H9 (cell line): ENCODE data around the gene MRPS6. TPM values are rescaled to one million over a fixed set of nuclear protein-coding genes. Genes with fewer than 3 reads are reported as not detected.

Experiments used
- DNase-seq: peaks from one replicate; pipeline ENCODE4 v3.0.0-alpha.2; 2017
- H2AFZ ChIP-seq: one replicate; pipeline ENCODE4 v1.6.1; 2013; ENCODE audit warnings: mild to moderate bottlenecking, low read length, control low read depth, moderate library complexity
- H2AK5ac ChIP-seq: 2 replicates; pipeline ENCODE4 v1.6.1; 2013; ENCODE audit warnings: low read length, control low read depth, mixed read lengths; ENCODE audit not compliant: insufficient read length
- H2BK120ac ChIP-seq: one replicate; pipeline ENCODE4 v1.6.1; 2013; ENCODE audit warnings: low read depth, mild to moderate bottlenecking, low read length, control low read depth, inconsistent platforms; ENCODE audit not compliant: poor library complexity, severe bottlenecking
- H2BK12ac ChIP-seq: 2 replicates; pipeline ENCODE4 v1.6.1; 2013; ENCODE audit warnings: low read length, control low read depth, mixed read lengths, low read depth; ENCODE audit not compliant: insufficient read length
- H2BK15ac ChIP-seq: 2 replicates; pipeline ENCODE4 v1.6.1; 2013; ENCODE audit warnings: low read depth, low read length, control low read depth
- H2BK20ac ChIP-seq: one replicate; pipeline ENCODE4 v1.6.1; 2013; ENCODE audit warnings: low read depth, mild to moderate bottlenecking, low read length, control low read depth, inconsistent platforms; ENCODE audit not compliant: poor library complexity, severe bottlenecking
- H2BK5ac ChIP-seq: 2 replicates; pipeline ENCODE4 v1.6.1; 2013; ENCODE audit warnings: low read length, control low read depth, mixed read lengths; ENCODE audit not compliant: insufficient read length
- H3K14ac ChIP-seq: 2 replicates; pipeline ENCODE4 v1.6.1; 2013; ENCODE audit warnings: low read length, control low read depth; ENCODE audit not compliant: insufficient read depth
- H3K18ac ChIP-seq: 2 replicates; pipeline ENCODE4 v1.6.1; 2013; ENCODE audit warnings: low read depth, mild to moderate bottlenecking, mixed read lengths, low read length, control low read depth; ENCODE audit not compliant: insufficient read length
- H3K23ac ChIP-seq: 2 replicates; pipeline ENCODE4 v1.6.1; 2013; ENCODE audit warnings: low read length, control low read depth, mixed read lengths, low read depth; ENCODE audit not compliant: insufficient read length
- H3K23me2 ChIP-seq: 2 replicates; pipeline ENCODE4 v1.6.1; 2013; ENCODE audit warnings: low read depth, mild to moderate bottlenecking, mixed read lengths, low read length, control low read depth; ENCODE audit not compliant: insufficient read length, poor library complexity, severe bottlenecking
- H3K27ac ChIP-seq: 2 replicates; pipeline ENCODE4 v1.5.1; 2013; ENCODE audit warnings: low read length, control low read depth, mixed read lengths, low read depth; ENCODE audit not compliant: insufficient read length
- H3K27me3 ChIP-seq: 2 replicates; pipeline ENCODE4 v1.6.1; 2013; ENCODE audit warnings: low read length, control low read depth, inconsistent platforms; ENCODE audit not compliant: insufficient read depth
- H3K4ac ChIP-seq: 2 replicates; pipeline ENCODE4 v1.6.1; 2013; ENCODE audit warnings: low read depth, mild to moderate bottlenecking, control low read depth, inconsistent platforms, low read length, moderate library complexity
- H3K4me1 ChIP-seq: 2 replicates; pipeline ENCODE4 v1.6.1; 2013; ENCODE audit warnings: low read length, control low read depth, inconsistent platforms; ENCODE audit not compliant: insufficient read depth
- H3K4me2 ChIP-seq: 2 replicates; pipeline ENCODE4 v1.6.1; 2013; ENCODE audit warnings: low read length, control low read depth, mixed read lengths; ENCODE audit not compliant: insufficient read length, insufficient read depth
- H3K56ac ChIP-seq: 2 replicates; pipeline ENCODE4 v1.6.1; 2013; ENCODE audit warnings: low read depth, mild to moderate bottlenecking, mixed read lengths, low read length, control low read depth; ENCODE audit not compliant: insufficient read length
- H3K79me1 ChIP-seq: 2 replicates; pipeline ENCODE4 v1.6.1; 2013; ENCODE audit warnings: low read depth, mild to moderate bottlenecking, moderate library complexity, low read length, control low read depth, inconsistent platforms; ENCODE audit not compliant: insufficient read depth, poor library complexity, severe bottlenecking
- H3K79me2 ChIP-seq: 2 replicates; pipeline ENCODE4 v1.6.1; 2013; ENCODE audit warnings: low read length, control low read depth, inconsistent platforms; ENCODE audit not compliant: insufficient read depth
- H3K9ac ChIP-seq: 2 replicates; pipeline ENCODE4 v1.6.1; 2013; ENCODE audit warnings: low read length, control low read depth, mixed read lengths; ENCODE audit not compliant: insufficient read length; ENCODE audit errors: extremely low read depth
- H3K9me3 ChIP-seq: one replicate; pipeline ENCODE4 v1.6.1; 2013; ENCODE audit warnings: low read depth, low read length, inconsistent platforms; ENCODE audit not compliant: control insufficient read depth
- H3T11ph ChIP-seq: one replicate; pipeline ENCODE4 v1.6.1; 2013; ENCODE audit warnings: mild to moderate bottlenecking, low read length, control low read depth, inconsistent platforms
- H4K20me1 ChIP-seq: one replicate; pipeline ENCODE4 v1.6.1; 2013; ENCODE audit not compliant: control insufficient read depth, insufficient read length, insufficient read depth
- H4K5ac ChIP-seq: 2 replicates; pipeline ENCODE4 v1.6.1; 2013; ENCODE audit warnings: low read depth, mild to moderate bottlenecking, mixed read lengths, low read length, control low read depth; ENCODE audit not compliant: insufficient read length
- H4K8ac ChIP-seq: replicated peaks from 2 replicates; pipeline ENCODE4 v1.6.1; 2013; ENCODE audit warnings: low read length, control low read depth, mixed read lengths, low read depth; ENCODE audit not compliant: insufficient read length
- H4K91ac ChIP-seq: 2 replicates; pipeline ENCODE4 v1.6.1; 2013; ENCODE audit warnings: low read depth, mild to moderate bottlenecking, moderate library complexity, mixed read lengths, low read length, control low read depth; ENCODE audit not compliant: insufficient read length
- H3K27ac Mint-ChIP-seq, 3 experiments: 2 replicates in 2 of 3; 3 replicates in 1 of 3; pipeline ENCODE4 v1.8.0; 2020 to 2021; ENCODE audit warnings: mixed read lengths in 3 of 3, mild to moderate bottlenecking in 1 of 3, moderate library complexity in 1 of 3
- H3K27me3 Mint-ChIP-seq: 2 replicates; pipeline ENCODE4 v1.8.0; 2021; ENCODE audit warnings: low read depth, mild to moderate bottlenecking, moderate library complexity, mixed read lengths
- H3K36me3 Mint-ChIP-seq, 3 experiments: 2 replicates in 2 of 3; 3 replicates in 1 of 3; pipeline ENCODE4 v1.8.0; 2020 to 2021; ENCODE audit warnings: low read depth in 3 of 3, mixed read lengths in 3 of 3; ENCODE audit not compliant: insufficient read depth in 1 of 3
- H3K4me1 Mint-ChIP-seq, 2 experiments: 2 replicates each; pipeline ENCODE4 v1.8.0; 2020; ENCODE audit warnings: mixed read lengths in 2 of 2
- H3K4me3 Mint-ChIP-seq, 2 experiments: 2 replicates in 1 of 2; 3 replicates in 1 of 2; pipeline ENCODE4 v1.8.0; 2020 to 2021; ENCODE audit warnings: mild to moderate bottlenecking in 2 of 2, mixed read lengths in 2 of 2, moderate library complexity in 1 of 2
- H3K9me3 Mint-ChIP-seq, 2 experiments: 2 replicates in 1 of 2; 3 replicates in 1 of 2; pipeline ENCODE4 v1.8.0; 2020; ENCODE audit warnings: mild to moderate bottlenecking in 2 of 2, mixed read lengths in 2 of 2, moderate library complexity in 1 of 2
- WGBS: extraction: QIAGEN DNeasy Blood & Tissue Kit; methylation state at CpG from one replicate; pipeline ENCODE4 v1.1.7; 2013; ENCODE audit warnings: missing lambda C conversion rate, low lambda C conversion rate, mixed read lengths; ENCODE audit not compliant: insufficient read length; ENCODE audit errors: extremely low coverage; 5-methylcytosine and 5-hydroxymethylcytosine counted together
- total RNA-seq: library from RNA; stranded (reverse); gene quantifications from 2 replicates; pipeline ENCODE4 v1.2.1, GENCODE V29; 2021
- TF ChIP-seq, protein P1 (sequence below): fragments of 200-600 bp; sonication (generic); conservative IDR thresholded peaks from 3 replicates; pipeline ENCODE4 v1.8.0; 2021; ENCODE audit warnings: antibody characterized with exemption, mild to moderate bottlenecking

MRPS6 gene
- total RNA-seq, 1 experiment from 2014 or later: 83.2 TPM

DNA sequence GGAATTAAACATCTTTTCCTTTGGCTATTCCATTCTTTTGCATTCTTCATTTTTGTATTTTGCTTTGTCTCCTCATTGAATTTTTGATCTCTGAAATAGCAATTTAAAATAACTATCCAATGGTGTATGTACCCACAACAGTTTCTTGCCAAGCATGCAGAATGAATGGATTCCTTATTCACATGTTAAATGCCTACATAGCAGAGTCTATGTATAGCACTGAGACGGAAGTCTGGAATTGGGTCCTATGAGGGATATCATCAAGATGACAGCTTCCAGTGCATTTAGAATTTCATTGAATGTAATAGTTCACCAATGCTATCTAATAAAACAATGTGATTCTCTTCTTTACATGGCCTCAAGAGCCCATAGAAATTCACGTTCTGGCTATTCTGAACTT is 97.5 kb downstream of the MRPS6 start:
- H2BK5ac ChIP-seq: no peak overlapping the region
- Mint-ChIP-seq H3K4me1 (no peaks in the 10 kb centered on the region), H3K9me3 (peaks cover 62 to 66% of the 10 kb centered on the region in 2 experiments), H3K27me3 (peaks cover 2% of the 10 kb centered on the region), H3K36me3 (peaks cover 38 to 66% (median 62%) of the 10 kb centered on the region in 3 experiments), H3K4me3 (no peak overlapping the region), H3K27ac (no peak overlapping the region)
- H3K27ac ChIP-seq: no peak overlapping the region
- no peak overlapping the region for H3K4ac ChIP-seq
- H4K8ac ChIP-seq: no peak overlapping the region
- H2BK12ac ChIP-seq: no peak overlapping the region
- H3K4me1 ChIP-seq: no peaks in the 10 kb centered on the region
- no peaks in the 10 kb centered on the region for H3K79me1 ChIP-seq
- peaks cover 23% of the 10 kb centered on the region for H3K9me3 ChIP-seq
- H2AK5ac ChIP-seq: no peak overlapping the region
- no peak overlapping the region for H3T11ph ChIP-seq
- H4K20me1 ChIP-seq: no peaks in the 10 kb centered on the region
- H3K79me2 ChIP-seq: no peaks in the 10 kb centered on the region
- H2BK15ac ChIP-seq: no peak overlapping the region
- no peak for DNase-seq
- no peak overlapping the region for H3K18ac ChIP-seq
- no peak overlapping the region for H4K91ac ChIP-seq
- no peak overlapping the region for H3K14ac ChIP-seq
- H3K23me2 ChIP-seq: no peaks in the 10 kb centered on the region
- H3K56ac ChIP-seq: no peak overlapping the region
- no peak overlapping the region for H3K23ac ChIP-seq
- no peak overlapping the region for H2AFZ ChIP-seq
- TF ChIP-seq, protein P1, sequence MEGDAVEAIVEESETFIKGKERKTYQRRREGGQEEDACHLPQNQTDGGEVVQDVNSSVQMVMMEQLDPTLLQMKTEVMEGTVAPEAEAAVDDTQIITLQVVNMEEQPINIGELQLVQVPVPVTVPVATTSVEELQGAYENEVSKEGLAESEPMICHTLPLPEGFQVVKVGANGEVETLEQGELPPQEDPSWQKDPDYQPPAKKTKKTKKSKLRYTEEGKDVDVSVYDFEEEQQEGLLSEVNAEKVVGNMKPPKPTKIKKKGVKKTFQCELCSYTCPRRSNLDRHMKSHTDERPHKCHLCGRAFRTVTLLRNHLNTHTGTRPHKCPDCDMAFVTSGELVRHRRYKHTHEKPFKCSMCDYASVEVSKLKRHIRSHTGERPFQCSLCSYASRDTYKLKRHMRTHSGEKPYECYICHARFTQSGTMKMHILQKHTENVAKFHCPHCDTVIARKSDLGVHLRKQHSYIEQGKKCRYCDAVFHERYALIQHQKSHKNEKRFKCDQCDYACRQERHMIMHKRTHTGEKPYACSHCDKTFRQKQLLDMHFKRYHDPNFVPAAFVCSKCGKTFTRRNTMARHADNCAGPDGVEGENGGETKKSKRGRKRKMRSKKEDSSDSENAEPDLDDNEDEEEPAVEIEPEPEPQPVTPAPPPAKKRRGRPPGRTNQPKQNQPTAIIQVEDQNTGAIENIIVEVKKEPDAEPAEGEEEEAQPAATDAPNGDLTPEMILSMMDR: no peak
- no peak overlapping the region for H3K4me2 ChIP-seq
- no peak overlapping the region for H4K5ac ChIP-seq
- H3K9ac ChIP-seq: no peak overlapping the region
- WGBS: no CpG with 5 or more reads among the region's 2 CpGs
- H2BK20ac ChIP-seq: no peak overlapping the region
- no peak overlapping the region for H2BK120ac ChIP-seq
- no peaks in the 10 kb centered on the region for H3K27me3 ChIP-seq
